Gastrocnemius medialis (tissue), 4 donors: ENCODE results near the gene NEIL1. TPM values are rescaled to one million over a fixed set of nuclear protein-coding genes. Genes with fewer than 3 reads are reported as not detected.

ENCODE experiments used
- ATAC-seq, 2 donors: fragments of 150-250 bp; one replicate each; pipeline ENCODE4 v1.9.1; 2016
- DNase-seq, 2 donors: peaks; one replicate each; pipeline ENCODE4 v3.0.0-alpha.2; 2019
- H3K27ac ChIP-seq, 4 donors: fragments of 200-600 bp; sonication (generic); 1 replicate in 1 of 4; 2 replicates in 3 of 4; pipeline ENCODE4 v1.5.1; 2016 to 2018; ENCODE audit warnings: mild to moderate bottlenecking in 2 of 4, moderate library complexity in 1 of 4
- H3K27me3 ChIP-seq, 3 donors: fragments of 200-600 bp; sonication (generic) in 2 of 3; 1 replicate in 1 of 3; 2 replicates in 2 of 3; pipeline versions ENCODE4 v1.5.1 to v1.6.0; 2016 to 2019; ENCODE audit warnings: mild to moderate bottlenecking in 1 of 3, moderate library complexity in 1 of 3
- H3K36me3 ChIP-seq, 2 donors: fragments of 200-600 bp; sonication (generic) in 1 of 2; one replicate each; pipeline ENCODE4 v1.5.1; 2017 to 2018
- H3K4me1 ChIP-seq, 2 donors: fragments of 200-600 bp; sonication (generic) in 1 of 2; one replicate each; pipeline ENCODE4 v1.5.1; 2016 to 2017; ENCODE audit warnings: mild to moderate bottlenecking in 2 of 2
- H3K4me3 ChIP-seq, 4 donors: fragments of 200-600 bp; sonication (generic) in 3 of 4; 1 replicate in 1 of 4; 2 replicates in 3 of 4; pipeline ENCODE4 v1.5.1; 2016 to 2019; ENCODE audit warnings: mild to moderate bottlenecking in 2 of 4
- H3K9me3 ChIP-seq, 3 donors: fragments of 200-600 bp; sonication (generic) in 2 of 3; 1 replicate in 1 of 3; 2 replicates in 2 of 3; pipeline ENCODE4 v1.5.1; 2016 to 2019
- POLR2A ChIP-seq, 2 donors: fragments of 450-650 bp; IDR thresholded peaks; one replicate each; pipeline ENCODE4 v1.6.1; 2017; ENCODE audit warnings: antibody characterized with exemption in 2 of 2, mild to moderate bottlenecking in 2 of 2, moderate library complexity in 2 of 2
- in situ Hi-C, 4 donors: fragments of 200-750 bp; cut with MboI; loops; one replicate each; pipeline versions ENCODE4 v1.15.0 to v1.8.0; 2017; ENCODE audit warnings: low sequenced_read_pairs in 4 of 4
- intact Hi-C: fragments of 100-400 bp; cut with DNase I; formaldehyde crosslinking; loops from one replicate; pipeline ENCODE4 v1.15.1; 2023; ENCODE audit warnings: low total_unique reads
- total RNA-seq, 4 donors: library from RNA; depleted of rRNA; stranded (reverse); fragments of >200 nt; gene quantifications; one replicate each; pipeline versions ENCODE4 v1.1.0 to v1.2.3, GENCODE V29; 2016
- TF ChIP-seq, protein P1 (sequence below), 5 experiments: fragments of 450-650 bp in 3 of 5; fragments of 200-600 bp in 2 of 5; sonication (generic) in 2 of 5; IDR thresholded peaks in 4 of 5; conservative IDR thresholded peaks in 1 of 5; 1 replicate in 4 of 5; 2 replicates in 1 of 5; pipeline ENCODE4 v1.5.1; 2016 to 2019; ENCODE audit warnings: antibody characterized with exemption in 5 of 5, mild to moderate bottlenecking in 3 of 5, moderate library complexity in 3 of 5

NEIL1 gene
- total RNA-seq, 4 donors from 2014 or later = 3.9 to 11.1 (median 5.1) TPM

DNA sequence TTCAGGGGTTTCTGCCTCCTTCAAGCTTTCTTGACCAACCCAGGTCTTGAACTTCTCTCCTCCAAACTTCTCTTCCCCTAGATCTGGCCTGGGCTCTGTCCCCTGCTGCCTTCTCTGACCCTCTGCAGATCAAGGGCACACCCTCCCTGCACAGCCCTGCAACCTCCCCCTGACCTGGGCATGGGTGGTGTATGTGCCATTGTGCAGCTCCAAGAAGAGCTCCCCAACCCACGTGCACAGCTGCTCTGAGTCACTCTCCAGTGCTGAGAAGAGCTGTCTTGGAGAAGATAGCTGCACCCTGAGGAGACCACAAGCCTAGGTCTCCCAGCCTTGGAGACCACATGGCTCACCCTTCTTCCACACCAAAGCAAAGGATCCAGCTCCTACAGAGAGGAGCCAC is 13.6 kb downstream of the NEIL1 start:
- in situ Hi-C loops = loop anchor here in 2 of 4 donors (25.0 kb wide), 1 partner anchor 277 kb away; the partner anchor contains the start of genes IMP3 (in 2 of the 2), SNUPN (in 2 of the 2) and SNX33 (in 2 of the 2)
- no peak for DNase-seq
- Histone ChIP-seq H3K4me1 (no peaks in the 10 kb centered on the region), H3K27ac (no peak overlapping the region), H3K27me3 (no peaks in the 10 kb centered on the region), H3K4me3 (no peak overlapping the region), H3K36me3 (peaks cover 0 to 100% of the 10 kb centered on the region in 2 donors), H3K9me3 (no peaks in the 10 kb centered on the region)
- intact Hi-C loops = no loop called here
- no peak for ATAC-seq
- no peak for TF ChIP-seq POLR2A (IDR thresholded peaks at IDR 0.05)
- TF ChIP-seq, protein P1, sequence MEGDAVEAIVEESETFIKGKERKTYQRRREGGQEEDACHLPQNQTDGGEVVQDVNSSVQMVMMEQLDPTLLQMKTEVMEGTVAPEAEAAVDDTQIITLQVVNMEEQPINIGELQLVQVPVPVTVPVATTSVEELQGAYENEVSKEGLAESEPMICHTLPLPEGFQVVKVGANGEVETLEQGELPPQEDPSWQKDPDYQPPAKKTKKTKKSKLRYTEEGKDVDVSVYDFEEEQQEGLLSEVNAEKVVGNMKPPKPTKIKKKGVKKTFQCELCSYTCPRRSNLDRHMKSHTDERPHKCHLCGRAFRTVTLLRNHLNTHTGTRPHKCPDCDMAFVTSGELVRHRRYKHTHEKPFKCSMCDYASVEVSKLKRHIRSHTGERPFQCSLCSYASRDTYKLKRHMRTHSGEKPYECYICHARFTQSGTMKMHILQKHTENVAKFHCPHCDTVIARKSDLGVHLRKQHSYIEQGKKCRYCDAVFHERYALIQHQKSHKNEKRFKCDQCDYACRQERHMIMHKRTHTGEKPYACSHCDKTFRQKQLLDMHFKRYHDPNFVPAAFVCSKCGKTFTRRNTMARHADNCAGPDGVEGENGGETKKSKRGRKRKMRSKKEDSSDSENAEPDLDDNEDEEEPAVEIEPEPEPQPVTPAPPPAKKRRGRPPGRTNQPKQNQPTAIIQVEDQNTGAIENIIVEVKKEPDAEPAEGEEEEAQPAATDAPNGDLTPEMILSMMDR (IDR thresholded peaks at IDR 0.05 in 4 of 5, conservative IDR thresholded peaks at IDR 0.05 in 1 of 5) = no peak

DNA sequence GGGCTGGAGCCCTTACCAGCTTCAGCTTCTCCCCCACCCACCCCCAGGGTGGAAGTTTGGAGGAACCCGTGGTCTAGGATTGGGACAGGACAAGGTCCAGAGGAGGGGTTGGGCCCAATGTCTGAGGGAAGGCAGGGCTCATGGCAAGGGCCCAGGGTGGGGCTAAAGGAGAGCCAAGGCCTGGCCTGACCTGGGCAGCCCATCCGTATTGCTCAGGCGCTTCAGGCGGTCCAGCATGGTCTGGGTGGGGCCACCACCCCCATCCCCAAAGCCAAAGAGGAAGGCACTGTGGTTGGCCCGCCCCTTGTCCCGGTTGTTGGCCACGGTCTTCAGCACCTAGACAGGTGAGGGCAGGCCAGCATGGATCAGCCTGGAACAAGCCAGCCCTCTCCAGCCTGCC is 14.0 kb downstream of the NEIL1 start:
- DNase-seq (no peak), ATAC-seq (no peak)
- H3K4me3 ChIP-seq = no peak overlapping the region
- peaks cover 0 to 100% of the 10 kb centered on the region in 2 donors for H3K36me3 ChIP-seq
- no peaks in the 10 kb centered on the region for H3K4me1 ChIP-seq
- no peak for TF ChIP-seq POLR2A (IDR thresholded peaks at IDR 0.05)
- TF ChIP-seq, protein P1 (IDR thresholded peaks at IDR 0.05 in 4 of 5, conservative IDR thresholded peaks at IDR 0.05 in 1 of 5) = no peak
- no peaks in the 10 kb centered on the region for H3K9me3 ChIP-seq
- H3K27ac ChIP-seq = no peak overlapping the region
- in situ Hi-C loops = loop anchor here in 2 of 4 donors (25.0 kb wide), 1 partner anchor 276 kb away; the partner anchor contains the start of genes IMP3 (in 2 of the 2), SNUPN (in 2 of the 2) and SNX33 (in 2 of the 2)
- intact Hi-C loops = no loop called here
- H3K27me3 ChIP-seq = no peaks in the 10 kb centered on the region

DNA sequence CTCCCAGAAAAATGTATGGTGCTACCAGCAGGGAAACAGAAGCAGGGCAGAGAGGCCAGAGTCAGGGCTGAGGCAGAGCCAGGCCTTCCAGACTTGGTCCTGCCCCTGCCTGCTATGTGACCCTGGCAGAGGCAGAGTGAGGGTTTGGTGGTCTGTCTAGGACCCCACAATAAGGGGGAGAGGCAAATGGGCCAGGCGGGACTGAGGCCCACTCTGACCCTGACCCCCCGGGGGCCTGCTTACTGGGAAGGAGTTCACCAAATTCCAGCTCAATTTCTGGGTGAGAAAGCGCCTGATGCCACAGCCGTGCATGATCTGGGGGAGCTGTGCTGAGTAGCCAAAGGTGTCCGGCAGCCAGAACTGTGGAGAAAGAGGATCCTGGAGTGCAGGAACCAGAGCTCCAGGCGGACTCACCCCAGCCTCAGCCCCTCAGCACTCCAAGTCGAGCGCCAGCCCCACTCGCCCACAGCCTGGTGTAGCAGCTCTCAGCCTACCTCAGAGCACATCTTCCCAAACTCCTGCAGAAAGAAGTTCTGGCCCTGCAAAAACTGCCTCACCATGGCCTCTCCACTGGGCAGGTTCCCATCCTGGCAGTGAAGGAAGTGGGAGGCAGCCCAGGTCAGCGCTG is 14.6 kb downstream of the NEIL1 start:
- in situ Hi-C loops (loop anchor here in 2 of 4 donors (25.0 kb wide), 1 partner anchor 276 kb away; the partner anchor contains the start of genes IMP3 (in 2 of the 2), SNUPN (in 2 of the 2) and SNX33 (in 2 of the 2)), intact Hi-C loops (no loop called here)
- Histone ChIP-seq H3K27me3 (no peaks in the 10 kb centered on the region), H3K9me3 (no peaks in the 10 kb centered on the region), H3K4me3 (no peak overlapping the region), H3K36me3 (peaks cover 0 to 100% of the 10 kb centered on the region in 2 donors), H3K4me1 (no peaks in the 10 kb centered on the region), H3K27ac (no peak overlapping the region)
- DNase-seq (no peak), ATAC-seq (no peak)
- TF ChIP-seq POLR2A (IDR thresholded peaks at IDR 0.05) = no peak

DNA sequence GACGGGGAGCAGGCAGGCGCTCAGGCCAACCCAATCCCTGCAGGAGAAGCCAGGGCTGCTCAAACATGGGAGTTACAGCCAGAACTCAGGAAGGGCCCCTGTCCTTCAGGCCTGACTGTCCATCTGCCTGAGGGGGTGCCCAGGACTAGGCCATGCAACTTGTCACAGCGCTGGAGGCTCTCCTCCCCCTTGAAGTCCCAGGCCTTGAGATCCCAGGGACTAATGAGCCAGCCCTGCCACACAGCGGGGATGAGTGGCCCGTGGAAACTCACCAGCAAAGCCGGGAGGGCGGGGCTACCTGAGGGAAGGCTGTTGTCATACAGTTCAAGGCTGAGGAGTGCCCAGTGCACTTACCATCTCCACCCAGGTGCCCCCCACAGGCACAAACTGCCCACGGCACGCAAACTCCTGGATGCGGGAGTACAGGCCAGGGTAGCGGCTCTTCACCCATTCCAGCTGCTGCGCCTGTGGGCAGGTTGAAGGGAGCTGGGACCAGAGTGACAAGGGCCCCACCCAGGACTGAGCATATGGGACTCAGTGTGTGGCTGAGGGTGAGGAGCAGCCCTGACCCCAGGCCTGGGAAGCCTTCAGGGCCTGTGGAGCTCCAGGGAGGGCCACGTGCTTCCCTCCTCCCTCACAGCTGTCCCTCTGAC is 15.3 kb downstream of the NEIL1 start:
- intact Hi-C loops = no loop called here
- peaks cover 0 to 100% of the 10 kb centered on the region in 2 donors for H3K36me3 ChIP-seq
- no peak for ATAC-seq
- no peaks in the 10 kb centered on the region for H3K9me3 ChIP-seq
- no peak overlapping the region for H3K4me3 ChIP-seq
- no peak for DNase-seq
- TF ChIP-seq, protein P1 (IDR thresholded peaks at IDR 0.05 in 4 of 5, conservative IDR thresholded peaks at IDR 0.05 in 1 of 5) = no peak
- TF ChIP-seq POLR2A (IDR thresholded peaks at IDR 0.05) = no peak
- in situ Hi-C loops = loop anchor here in 2 of 4 donors (25.0 kb wide), 1 partner anchor 275 kb away; the partner anchor contains the start of genes IMP3 (in 2 of the 2), SNUPN (in 2 of the 2) and SNX33 (in 2 of the 2)
- no peak overlapping the region for H3K27ac ChIP-seq
- H3K27me3 ChIP-seq = no peaks in the 10 kb centered on the region
- peaks cover 0 to 1% of the 10 kb centered on the region in 2 donors for H3K4me1 ChIP-seq
